ENCODE measurements around the gene PREX1. TPM values are rescaled to one million over a fixed set of nuclear protein-coding genes. Genes with fewer than 3 reads are reported as not detected.

Gene PREX1
- total and polyA plus RNA-seq, 7 experiments from 2014 or later, result 2.9 to 143 (median 48.6) TPM

GRCh38 chr20:48642105-48642880, 185.5 kb downstream of the PREX1 start:
- H3K36me3 Mint-ChIP-seq, result peaks cover 0 to 40% (median 0%) of the 10 kb centered on the region in 5 donors
- ATAC-seq, result no peak
- no peak for DNase-seq
- intact Hi-C loops (cut with micrococcal nuclease), result no loop called here
- no peak overlapping the region for H3K4me3 Mint-ChIP-seq
- no peak overlapping the region for H3K4me3 ChIP-seq (ENCODE audit: low read length)
- no peaks in the 10 kb centered on the region for H3K27me3 Mint-ChIP-seq
- no peaks in the 10 kb centered on the region for H3K4me1 ChIP-seq (ENCODE audit: control insufficient read depth in 2 of 2, insufficient read depth in 2 of 2, low read length in 2 of 2)
- peaks cover 0 to 4% (median 0%) of the 10 kb centered on the region in 7 donors for H3K4me1 Mint-ChIP-seq
- POLR2A ChIA-PET, result no interaction called here
- H3K27me3 ChIP-seq (ENCODE audit: control insufficient read depth in 2 of 2, insufficient read depth in 2 of 2, low read length in 2 of 2), result no peaks in the 10 kb centered on the region
- CTCF ChIA-PET, result interaction anchor here (0.6 to 1.2 kb wide), 2 partner anchors 15 to 546 kb away, joined by 3 to 7 read pairs; no protein-coding TSS in a partner anchor
- H3K27ac Mint-ChIP-seq, result no peak overlapping the region
- H3K27ac ChIP-seq (ENCODE audit: low read depth, low read length), result no peak overlapping the region
- H3K9me3 Mint-ChIP-seq, result no peaks in the 10 kb centered on the region
- H3K9me3 ChIP-seq (ENCODE audit: control insufficient read depth in 2 of 3, low read length in 3 of 3), result no peaks in the 10 kb centered on the region
- H3K36me3 ChIP-seq (ENCODE audit: control insufficient read depth in 2 of 3, insufficient read depth in 3 of 3, low read length in 3 of 3), result peaks cover 6 to 57% (median 20%) of the 10 kb centered on the region in 3 experiments

GRCh38 chr20:48640871-48641270, 186.9 kb downstream of the PREX1 start:
- Mint-ChIP-seq H3K27me3 (no peaks in the 10 kb centered on the region), H3K36me3 (peaks cover 0 to 41% (median 0%) of the 10 kb centered on the region in 5 donors), H3K4me3 (no peak overlapping the region), H3K27ac (no peak overlapping the region), H3K9me3 (no peaks in the 10 kb centered on the region), H3K4me1 (peaks cover 0 to 4% (median 0%) of the 10 kb centered on the region in 7 donors)
- no peak overlapping the region for H3K27ac ChIP-seq (ENCODE audit: low read depth, low read length)
- ChIA-PET CTCF (no interaction called here), POLR2A (no interaction called here)
- no peak for ATAC-seq
- no peak for DNase-seq
- no peaks in the 10 kb centered on the region for H3K9me3 ChIP-seq (ENCODE audit: control insufficient read depth in 2 of 3, low read length in 3 of 3)
- no peaks in the 10 kb centered on the region for H3K4me1 ChIP-seq (ENCODE audit: control insufficient read depth in 2 of 2, insufficient read depth in 2 of 2, low read length in 2 of 2)
- H3K36me3 ChIP-seq (ENCODE audit: control insufficient read depth in 2 of 3, insufficient read depth in 3 of 3, low read length in 3 of 3), result peaks cover 6 to 57% (median 14%) of the 10 kb centered on the region in 3 experiments
- H3K4me3 ChIP-seq (ENCODE audit: low read length), result no peak overlapping the region
- intact Hi-C loops (cut with micrococcal nuclease), result no loop called here
- no peaks in the 10 kb centered on the region for H3K27me3 ChIP-seq (ENCODE audit: control insufficient read depth in 2 of 2, insufficient read depth in 2 of 2, low read length in 2 of 2)

- H3K36me3 Mint-ChIP-seq, result peaks cover 0 to 37% (median 0%) of the 10 kb centered on the region in 5 donors
- ChIA-PET POLR2A (no interaction called here), CTCF (no interaction called here)
- peak overlapping the region in 1 of 9 donors; percentile 73 for H3K27ac Mint-ChIP-seq
- intact Hi-C loops (cut with micrococcal nuclease), result no loop called here
- peaks cover 0 to 11% (median 4%) of the 10 kb centered on the region in 7 donors for H3K4me1 Mint-ChIP-seq
- Histone ChIP-seq H3K27ac (ENCODE audit: low read depth, low read length) (no peak overlapping the region), H3K9me3 (ENCODE audit: control insufficient read depth in 2 of 3, low read length in 3 of 3) (no peaks in the 10 kb centered on the region), H3K4me1 (ENCODE audit: control insufficient read depth in 2 of 2, insufficient read depth in 2 of 2, low read length in 2 of 2) (no peaks in the 10 kb centered on the region), H3K27me3 (ENCODE audit: control insufficient read depth in 2 of 2, insufficient read depth in 2 of 2, low read length in 2 of 2) (no peaks in the 10 kb centered on the region), H3K36me3 (ENCODE audit: control insufficient read depth in 2 of 3, insufficient read depth in 3 of 3, low read length in 3 of 3) (peaks cover 0 to 47% (median 11%) of the 10 kb centered on the region in 3 experiments), H3K4me3 (ENCODE audit: low read length) (no peak overlapping the region)
- no peaks in the 10 kb centered on the region for H3K27me3 Mint-ChIP-seq
- no peak overlapping the region for H3K4me3 Mint-ChIP-seq
- no peak for ATAC-seq
- H3K9me3 Mint-ChIP-seq, result no peaks in the 10 kb centered on the region
- no peak for DNase-seq
Observed at GRCh38 chr20:48639899-48640298, 187.9 kb downstream of the PREX1 start.

- Histone ChIP-seq H3K36me3 (ENCODE audit: control insufficient read depth in 2 of 3, insufficient read depth in 3 of 3, low read length in 3 of 3) (peaks cover 0 to 46% (median 11%) of the 10 kb centered on the region in 3 experiments), H3K27me3 (ENCODE audit: control insufficient read depth in 2 of 2, insufficient read depth in 2 of 2, low read length in 2 of 2) (no peaks in the 10 kb centered on the region), H3K4me1 (ENCODE audit: control insufficient read depth in 2 of 2, insufficient read depth in 2 of 2, low read length in 2 of 2) (no peaks in the 10 kb centered on the region), H3K4me3 (ENCODE audit: low read length) (no peak overlapping the region), H3K9me3 (ENCODE audit: control insufficient read depth in 2 of 3, low read length in 3 of 3) (no peaks in the 10 kb centered on the region), H3K27ac (ENCODE audit: low read depth, low read length) (no peak overlapping the region)
- ATAC-seq (no peak), DNase-seq (no peak)
- Mint-ChIP-seq H3K4me3 (no peak overlapping the region), H3K27me3 (no peaks in the 10 kb centered on the region), H3K36me3 (peaks cover 0 to 38% (median 0%) of the 10 kb centered on the region in 5 donors), H3K9me3 (no peaks in the 10 kb centered on the region), H3K27ac (peak overlapping the region in 2 of 9 donors; percentile 7 to 37), H3K4me1 (peaks cover 0 to 11% (median 4%) of the 10 kb centered on the region in 7 donors)
- CTCF ChIA-PET, result no interaction called here
- POLR2A ChIA-PET, result no interaction called here
- intact Hi-C loops (cut with micrococcal nuclease), result no loop called here
Observed at GRCh38 chr20:48638546-48638945, 189.3 kb downstream of the PREX1 start.

- ATAC-seq, result no peak
- H3K9me3 Mint-ChIP-seq, result no peaks in the 10 kb centered on the region
Observed at GRCh38 chr20:48637461-48637860, 190.3 kb downstream of the PREX1 start.

GRCh38 chr20:48636301-48636700, 191.5 kb downstream of the PREX1 start:
- Histone ChIP-seq H3K27me3 (ENCODE audit: control insufficient read depth in 2 of 2, insufficient read depth in 2 of 2, low read length in 2 of 2) (no peaks in the 10 kb centered on the region), H3K36me3 (ENCODE audit: control insufficient read depth in 2 of 3, insufficient read depth in 3 of 3, low read length in 3 of 3) (peaks cover 0 to 45% (median 20%) of the 10 kb centered on the region in 3 experiments), H3K4me3 (ENCODE audit: low read length) (no peak overlapping the region), H3K27ac (ENCODE audit: low read depth, low read length) (no peak overlapping the region), H3K4me1 (ENCODE audit: control insufficient read depth in 2 of 2, insufficient read depth in 2 of 2, low read length in 2 of 2) (no peaks in the 10 kb centered on the region), H3K9me3 (ENCODE audit: control insufficient read depth in 2 of 3, low read length in 3 of 3) (no peaks in the 10 kb centered on the region)
- intact Hi-C loops (cut with micrococcal nuclease), result no loop called here
- POLR2A ChIA-PET, result no interaction called here
- Mint-ChIP-seq H3K4me3 (no peak overlapping the region), H3K36me3 (peaks cover 0 to 38% (median 0%) of the 10 kb centered on the region in 5 donors), H3K27me3 (no peaks in the 10 kb centered on the region), H3K4me1 (peaks cover 0 to 11% (median 4%) of the 10 kb centered on the region in 7 donors), H3K27ac (no peak overlapping the region), H3K9me3 (no peaks in the 10 kb centered on the region)
- ATAC-seq (no peak), DNase-seq (no peak)
- CTCF ChIA-PET, result interaction anchor here (0.5 kb wide), 1 partner anchor 93 kb away, joined by 3 read pairs; no protein-coding TSS in a partner anchor

More at GRCh38 chr20:48637461-48637860, 190.3 kb downstream of the PREX1 start:
- H3K4me1 ChIP-seq (ENCODE audit: control insufficient read depth in 2 of 2, insufficient read depth in 2 of 2, low read length in 2 of 2), result no peaks in the 10 kb centered on the region
- Mint-ChIP-seq H3K4me1 (peaks cover 0 to 11% (median 4%) of the 10 kb centered on the region in 7 donors), H3K36me3 (peaks cover 0 to 40% (median 0%) of the 10 kb centered on the region in 5 donors), H3K27ac (no peak overlapping the region), H3K27me3 (no peaks in the 10 kb centered on the region), H3K4me3 (no peak overlapping the region)
- ChIA-PET POLR2A (no interaction called here), CTCF (no interaction called here)
- intact Hi-C loops (cut with micrococcal nuclease), result no loop called here
- no peak overlapping the region for H3K4me3 ChIP-seq (ENCODE audit: low read length)
- no peaks in the 10 kb centered on the region for H3K27me3 ChIP-seq (ENCODE audit: control insufficient read depth in 2 of 2, insufficient read depth in 2 of 2, low read length in 2 of 2)
- no peak for DNase-seq
- H3K27ac ChIP-seq (ENCODE audit: low read depth, low read length), result no peak overlapping the region
- H3K9me3 ChIP-seq (ENCODE audit: control insufficient read depth in 2 of 3, low read length in 3 of 3), result no peaks in the 10 kb centered on the region
- H3K36me3 ChIP-seq (ENCODE audit: control insufficient read depth in 2 of 3, insufficient read depth in 3 of 3, low read length in 3 of 3), result peaks cover 0 to 45% (median 11%) of the 10 kb centered on the region in 3 experiments
